GM12801 (cell line): ENCODE data around the gene CLEC9A.

Experiments
- CTCF ChIP-seq: IDR thresholded peaks from one replicate; pipeline ENCODE4 v1.5.1; 2011; ENCODE audit warnings: control low read depth; ENCODE audit not compliant: insufficient read length; ENCODE audit errors: extremely low read depth

Gene CLEC9A

GRCh38 chr12:10016881-10017280 lies 13.6 kb upstream of the CLEC9A start:
- no peak for TF ChIP-seq CTCF

DNA sequence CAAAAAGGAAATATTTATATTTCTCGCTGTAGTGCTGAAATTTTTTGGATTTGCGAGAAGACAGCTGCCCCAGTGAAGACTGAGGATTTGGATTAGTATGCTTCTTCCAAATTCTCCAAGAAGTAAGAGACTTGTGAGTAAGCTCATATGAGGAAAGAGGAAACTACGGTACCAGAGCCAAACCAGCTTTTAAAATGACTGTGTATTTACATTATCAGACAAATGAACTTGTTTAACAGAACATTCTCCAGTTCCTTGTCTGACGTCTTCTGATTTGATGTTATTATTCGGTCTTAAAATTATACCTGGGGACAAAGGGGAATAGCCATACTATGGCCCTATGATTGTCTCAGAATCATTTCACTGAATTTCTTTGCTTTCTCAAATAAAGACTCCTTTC lies 12.1 kb upstream of the CLEC9A start:
- TF ChIP-seq CTCF, result no peak

DNA sequence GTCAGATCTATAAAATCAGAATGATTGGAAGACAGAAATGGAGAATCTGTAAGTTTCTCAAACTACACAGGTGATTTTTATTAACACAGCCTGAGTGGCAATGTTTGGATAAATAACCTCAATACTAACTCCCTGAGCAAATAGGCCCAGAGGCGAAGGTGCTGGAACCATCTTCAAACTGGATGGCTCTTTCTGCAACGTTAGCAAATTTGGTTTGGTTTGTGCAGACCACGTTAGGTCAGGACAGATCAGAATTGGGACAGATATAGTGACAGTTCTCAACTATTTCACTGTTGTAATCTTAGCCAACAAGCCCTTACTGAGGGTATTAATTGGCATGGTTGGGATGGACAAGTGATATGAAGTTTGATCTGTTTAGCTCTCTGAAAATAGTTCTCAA lies 9.1 kb upstream of the CLEC9A start:
- TF ChIP-seq CTCF, result no peak

DNA sequence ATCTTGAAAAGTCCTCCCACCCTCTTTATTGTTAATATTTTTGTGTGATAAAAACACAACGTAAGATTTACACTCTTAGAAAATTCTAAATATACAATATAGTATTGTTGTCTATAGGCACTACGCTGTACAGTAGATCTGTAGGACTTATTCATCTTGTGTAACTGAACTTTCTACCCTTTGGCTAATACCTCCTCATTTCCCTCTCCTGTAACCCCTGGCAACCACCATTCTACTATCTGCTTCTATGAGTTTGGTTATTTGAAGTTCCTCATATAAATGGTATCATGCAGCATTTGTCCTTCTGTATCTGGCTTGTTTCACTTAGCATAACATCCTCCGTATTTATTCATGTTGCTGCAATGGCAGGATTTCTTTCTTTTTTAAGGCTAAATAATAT lies 5.2 kb upstream of the CLEC9A start:
- no peak for TF ChIP-seq CTCF

DNA sequence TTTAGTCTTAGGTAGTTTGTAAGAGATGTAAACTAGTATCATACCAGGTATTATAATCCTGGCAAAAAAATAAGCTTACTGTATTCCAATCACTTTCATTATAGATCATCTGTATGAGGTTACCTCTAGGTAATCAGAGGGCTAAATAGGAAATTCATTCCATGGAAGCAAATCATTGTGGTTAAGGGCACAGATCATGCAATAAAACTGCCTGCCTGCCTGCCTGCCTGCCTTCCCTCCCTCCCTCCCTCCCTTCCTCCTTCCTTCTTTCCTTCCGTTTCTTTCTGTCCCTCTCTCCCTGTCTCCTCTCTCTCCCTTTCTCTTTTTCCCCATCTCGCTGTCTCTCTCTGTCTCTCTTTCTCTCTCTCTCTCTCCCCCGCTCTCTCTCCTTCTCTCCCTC lies 3.2 kb upstream of the CLEC9A start:
- no peak for TF ChIP-seq CTCF

DNA sequence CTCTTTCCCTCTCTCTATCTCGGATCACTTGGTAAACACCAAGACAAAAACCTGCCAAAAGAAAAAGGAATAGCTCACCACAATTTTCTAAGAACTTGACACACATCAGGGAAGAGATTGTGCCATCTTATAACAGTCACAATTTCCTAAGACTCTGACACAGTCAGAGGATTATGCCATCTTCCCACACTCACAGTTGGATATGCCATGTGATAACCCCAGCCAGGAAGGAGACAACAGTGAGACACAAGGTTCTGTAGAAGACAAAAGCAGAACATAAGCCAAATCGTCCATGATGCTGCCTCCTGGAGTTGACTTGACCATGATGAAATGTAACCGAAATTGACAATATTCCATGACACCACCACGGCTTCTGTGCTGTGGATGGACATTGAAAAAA lies 2.8 kb upstream of the CLEC9A start:
- no peak for TF ChIP-seq CTCF

GRCh38 chr12:10031321-10031720 lies 839 bp downstream of the CLEC9A start:
- TF ChIP-seq CTCF, result no peak

DNA sequence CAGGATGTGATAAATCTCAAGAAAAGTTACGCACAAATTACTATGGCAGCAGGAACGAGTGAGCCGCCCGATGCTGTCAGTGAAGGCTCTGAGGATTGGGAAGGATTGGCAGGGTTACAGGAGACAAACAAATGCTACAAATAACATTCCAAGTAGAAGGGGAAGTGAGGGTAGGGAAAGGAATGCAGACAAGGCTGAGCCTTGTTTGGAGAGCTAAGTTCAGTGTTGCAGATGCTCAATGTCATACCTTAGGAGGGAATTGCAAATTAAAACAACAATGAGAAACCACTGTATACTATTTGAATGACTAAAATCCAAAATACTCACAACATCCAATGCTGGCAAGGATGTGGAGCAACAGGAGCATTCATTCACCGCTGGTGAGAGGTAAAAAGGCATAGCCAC lies 1.3 kb downstream of the CLEC9A start:
- no peak for TF ChIP-seq CTCF
